Measurements from ENCODE around the gene GGA3.
"Not testable (repeated sequence)": the region's sequence is repeated elsewhere in the genome, so short reads cannot be mapped to it uniquely, and the experiment has no call there.

GGA3 gene

GRCh38 chr17:75265614-75266315 lies 4.4 kb upstream of the GGA3 start:
- no peak overlapping the region for H3K4me3 ChIP-seq (ENCODE audit: low read depth, low read length)
- DNase-seq (ENCODE audit: low read depth), result no peak
- TF ChIP-seq CTCF (IDR thresholded peaks at IDR 0.05; ENCODE audit: low read depth, low read length) (no peak), MYC (IDR thresholded peaks at IDR 0.05; ENCODE audit: low read depth, low read length) (no peak), POLR2A (IDR thresholded peaks at IDR 0.05; ENCODE audit: extremely low read depth, insufficient read length) (no peak), MAX (IDR thresholded peaks at IDR 0.05; ENCODE audit: low read depth, low read length) (no peak)

- peak; percentile 43 for DNase-seq (ENCODE audit: low read depth)
- peak overlapping the region; percentile 100 for H3K4me3 ChIP-seq (ENCODE audit: low read depth, low read length)
- TF ChIP-seq MYC (IDR thresholded peaks at IDR 0.05; ENCODE audit: low read depth, low read length) (no peak), POLR2A (IDR thresholded peaks at IDR 0.05; ENCODE audit: extremely low read depth, insufficient read length) (no peak), CTCF (IDR thresholded peaks at IDR 0.05; ENCODE audit: low read depth, low read length) (no peak), MAX (IDR thresholded peaks at IDR 0.05; ENCODE audit: low read depth, low read length) (no peak)
These were observed 1.6 kb upstream of the GGA3 start for GRCh38 chr17:75263055-75263454.

- no peak for TF ChIP-seq MYC (IDR thresholded peaks at IDR 0.05; ENCODE audit: low read depth, low read length)
- no peak for TF ChIP-seq POLR2A (IDR thresholded peaks at IDR 0.05; ENCODE audit: extremely low read depth, insufficient read length)
- TF ChIP-seq CTCF (IDR thresholded peaks at IDR 0.05; ENCODE audit: low read depth, low read length), result no peak
- TF ChIP-seq MAX (IDR thresholded peaks at IDR 0.05; ENCODE audit: low read depth, low read length), result no peak
- DNase-seq (ENCODE audit: low read depth), result peak; percentile 39
- peak overlapping the region; percentile 100 for H3K4me3 ChIP-seq (ENCODE audit: low read depth, low read length)
These were observed 753 bp upstream of the GGA3 start for GRCh38 chr17:75262112-75262606.

- no peak for TF ChIP-seq POLR2A (IDR thresholded peaks at IDR 0.05; ENCODE audit: extremely low read depth, insufficient read length)
- no peak for TF ChIP-seq CTCF (IDR thresholded peaks at IDR 0.05; ENCODE audit: low read depth, low read length)
- peak overlapping the region; percentile 100 for H3K4me3 ChIP-seq (ENCODE audit: low read depth, low read length)
- peak; percentile 55 for DNase-seq (ENCODE audit: low read depth)
These were observed 618 bp downstream of the GGA3 start for GRCh38 chr17:75260641-75261335.

- DNase-seq (ENCODE audit: low read depth); H3K4me3 ChIP-seq (ENCODE audit: low read depth, low read length): not testable (repeated sequence)
These were observed 4.2 kb downstream of the GGA3 start for GRCh38 chr17:75257228-75257627.

GRCh38 chr17:75255954-75256698 lies 5.3 kb downstream of the GGA3 start:
- DNase-seq (ENCODE audit: low read depth); H3K4me3 ChIP-seq (ENCODE audit: low read depth, low read length): not testable (repeated sequence)

All from NB4 (cell line).